Renal cortical epithelial cell (primary cell): ENCODE results near the gene OOSP4A. TPM values are rescaled to one million over a fixed set of nuclear protein-coding genes. Genes with fewer than 3 reads are reported as not detected.

Experiments used
- DNase-seq: peaks from one replicate; pipeline ENCODE4 v3.0.0-alpha.2; 2011; ENCODE audit warnings: low read depth
- total RNA-seq: library from RNA; depleted of rRNA; stranded (reverse); fragments of >200 nt; gene quantifications from 2 replicates; pipeline ENCODE4 v1.2.3, GENCODE V29; 2014

Gene OOSP4A
- total RNA-seq, result not detected in 2 replicates

- no peak for DNase-seq
These were observed at the start of gene OOSP4A for GRCh38 chr11:59963733-59964132. OOSP4A (plus strand) TSS chr11:59964033; CDS start chr11:59964033, 0 bp downstream.

GRCh38 chr11:59918480-59918879, 45.4 kb upstream of the OOSP4A start:
- DNase-seq, result peak; percentile 36

- peak; percentile 59 for DNase-seq
These were observed 44.7 kb upstream of the OOSP4A start for GRCh38 chr11:59918987-59919589.

- DNase-seq, result no peak
These were observed 40.0 kb upstream of the OOSP4A start for GRCh38 chr11:59923813-59924212.

- no peak for DNase-seq
These were observed 32.1 kb upstream of the OOSP4A start for GRCh38 chr11:59931688-59932087.

- DNase-seq, result no peak
These were observed 25.7 kb upstream of the OOSP4A start, which contains the start of gene OOSP1 for GRCh38 chr11:59938132-59938531. OOSP1 (plus strand) TSS chr11:59938432; CDS start chr11:59938455, 23 bp downstream.

- DNase-seq, result no peak
These were observed 25.1 kb upstream of the OOSP4A start for GRCh38 chr11:59938718-59939117.

- no peak for DNase-seq
These were observed 24.4 kb upstream of the OOSP4A start for GRCh38 chr11:59939482-59939881.

- no peak for DNase-seq
These were observed 22.7 kb upstream of the OOSP4A start for GRCh38 chr11:59941091-59941490.

GRCh38 chr11:59943997-59944714, 19.7 kb upstream of the OOSP4A start:
- DNase-seq, result no peak

- DNase-seq, result no peak
These were observed 19.1 kb upstream of the OOSP4A start for GRCh38 chr11:59944720-59945119.

- no peak for DNase-seq
These were observed 10.2 kb upstream of the OOSP4A start for GRCh38 chr11:59953463-59954218.

- DNase-seq, result no peak
These were observed 9.5 kb upstream of the OOSP4A start for GRCh38 chr11:59954219-59954847.

GRCh38 chr11:59957094-59957493, 6.7 kb upstream of the OOSP4A start:
- DNase-seq, result peak; percentile 26

GRCh38 chr11:59960502-59961381, 3.1 kb upstream of the OOSP4A start:
- no peak for DNase-seq

- DNase-seq, result no peak
These were observed 1.7 kb upstream of the OOSP4A start for GRCh38 chr11:59962107-59962482.

GRCh38 chr11:59965424-59965823, 1.6 kb downstream of the OOSP4A start:
- DNase-seq, result no peak

- no peak for DNase-seq
These were observed 2.4 kb downstream of the OOSP4A start for GRCh38 chr11:59966201-59966600.

GRCh38 chr11:59967677-59968394, 4.0 kb downstream of the OOSP4A start:
- no peak for DNase-seq

- no peak for DNase-seq
These were observed 4.6 kb downstream of the OOSP4A start for GRCh38 chr11:59968395-59968783.

GRCh38 chr11:59973097-59973496, 9.3 kb downstream of the OOSP4A start:
- DNase-seq, result no peak
